Thyroid gland (tissue), 4 donors: ENCODE results near the gene SH2B2. TPM values are rescaled to one million over a fixed set of nuclear protein-coding genes. Genes with fewer than 3 reads are reported as not detected.
A peak's percentile ranks its signal among the peaks of the same experiment; 100 is the strongest.

Experiments used
- DNase-seq, 2 donors: peaks; one replicate each; pipeline ENCODE4 v3.0.0-alpha.2; 2019
- H3K27ac ChIP-seq, 3 donors: fragments of 200-600 bp; sonication (generic); 1 replicate in 2 of 3; 2 replicates in 1 of 3; pipeline ENCODE4 v1.5.1; 2016 to 2019; ENCODE audit warnings: mild to moderate bottlenecking in 1 of 3, moderate library complexity in 1 of 3
- H3K27me3 ChIP-seq: fragments of 200-600 bp; sonication (generic); one replicate; pipeline ENCODE4 v1.5.1; 2019
- H3K36me3 ChIP-seq, 2 donors: fragments of 200-600 bp; sonication (generic); one replicate each; pipeline ENCODE4 v1.5.1; 2016 to 2019
- H3K4me1 ChIP-seq, 2 donors: fragments of 200-600 bp; sonication (generic); one replicate each; pipeline ENCODE4 v1.5.1; 2017 to 2019
- H3K4me3 ChIP-seq, 3 donors: fragments of 200-600 bp; sonication (generic); replicated peaks in 1 of 3; 1 replicate in 2 of 3; 2 replicates in 1 of 3; pipeline ENCODE4 v1.5.1; 2016; ENCODE audit warnings: mild to moderate bottlenecking in 1 of 3
- H3K9me3 ChIP-seq: fragments of 200-600 bp; sonication (generic); one replicate; pipeline ENCODE4 v1.5.1; 2017
- CTCF ChIP-seq, 6 experiments: fragments of 200-600 bp in 3 of 6; fragments of 450-650 bp in 3 of 6; sonication (generic) in 3 of 6; IDR thresholded peaks; one replicate each; pipeline ENCODE4 v1.5.1; 2016 to 2019; ENCODE audit warnings: antibody characterized with exemption in 6 of 6, mild to moderate bottlenecking in 2 of 6, inconsistent platforms in 1 of 6, moderate library complexity in 1 of 6
- POLR2A ChIP-seq, 2 donors: fragments of 450-650 bp; IDR thresholded peaks; one replicate each; pipeline ENCODE4 v1.6.1; 2017; ENCODE audit warnings: antibody characterized with exemption in 2 of 2, mild to moderate bottlenecking in 2 of 2, moderate library complexity in 1 of 2
- WGBS, 2 donors: methylation state at CpG; one replicate each; pipeline ENCODE4 v1.1.5; 2017; 5-methylcytosine and 5-hydroxymethylcytosine counted together
- intact Hi-C: fragments of 100-400 bp; cut with DNase I; formaldehyde crosslinking; loops from one replicate; pipeline ENCODE4 v1.15.1; 2023
- total RNA-seq, 4 donors: library from RNA; depleted of rRNA; stranded (reverse); fragments of >200 nt; gene quantifications; one replicate each; pipeline ENCODE4 v1.2.3, GENCODE V29; 2016

Gene SH2B2
- total RNA-seq, 4 donors from 2014 or later, result 7.7 to 19.3 (median 14.6) TPM

GRCh38 chr7:102258749-102259107 lies 27.9 kb upstream of the SH2B2 start:
- Histone ChIP-seq H3K27ac (no peak overlapping the region), H3K9me3 (no peaks in the 10 kb centered on the region), H3K4me3 (no peak overlapping the region), H3K4me1 (no peaks in the 10 kb centered on the region), H3K27me3 (no peaks in the 10 kb centered on the region), H3K36me3 (no peaks in the 10 kb centered on the region)
- TF ChIP-seq CTCF (IDR thresholded peaks at IDR 0.05) (no peak), POLR2A (IDR thresholded peaks at IDR 0.05) (no peak)
- no peak for DNase-seq
- 84 to 85% methylated on average over 12 of the region's 12 CpGs for WGBS, 2 donors
- intact Hi-C loops, result no loop called here

- peak; percentile 39 to 50 for DNase-seq
- 54% methylated on average over 4 to 8 of the region's 9 CpGs for WGBS, 2 donors
- Histone ChIP-seq H3K27me3 (no peaks in the 10 kb centered on the region), H3K9me3 (no peaks in the 10 kb centered on the region), H3K27ac (no peak overlapping the region), H3K4me1 (no peaks in the 10 kb centered on the region), H3K4me3 (no peak overlapping the region), H3K36me3 (no peaks in the 10 kb centered on the region)
- no peak for TF ChIP-seq CTCF (IDR thresholded peaks at IDR 0.05)
- TF ChIP-seq POLR2A (IDR thresholded peaks at IDR 0.05), result no peak
- intact Hi-C loops, result no loop called here
Observed at GRCh38 chr7:102260856-102261255, 25.8 kb upstream of the SH2B2 start.

- no peak for DNase-seq
- H3K27me3 ChIP-seq, result no peaks in the 10 kb centered on the region
- no peaks in the 10 kb centered on the region for H3K9me3 ChIP-seq
- no peak overlapping the region for H3K27ac ChIP-seq
- no peaks in the 10 kb centered on the region for H3K36me3 ChIP-seq
- TF ChIP-seq POLR2A (IDR thresholded peaks at IDR 0.05) (no peak), CTCF (IDR thresholded peaks at IDR 0.05) (no peak)
- H3K4me3 ChIP-seq, result no peak overlapping the region
- 87% methylated on average over 9 of the region's 9 CpGs for WGBS, 2 donors
- H3K4me1 ChIP-seq, result no peaks in the 10 kb centered on the region
- intact Hi-C loops, result no loop called here
Observed at GRCh38 chr7:102261451-102261850, 25.2 kb upstream of the SH2B2 start.

GRCh38 chr7:102262546-102262945 lies 24.1 kb upstream of the SH2B2 start:
- WGBS, 2 donors, result 90 to 94% methylated on average over 12 to 13 of the region's 13 CpGs
- H3K4me1 ChIP-seq, result no peaks in the 10 kb centered on the region
- no peaks in the 10 kb centered on the region for H3K36me3 ChIP-seq
- H3K27me3 ChIP-seq, result no peaks in the 10 kb centered on the region
- H3K9me3 ChIP-seq, result no peaks in the 10 kb centered on the region
- DNase-seq, result no peak
- no peak overlapping the region for H3K4me3 ChIP-seq
- TF ChIP-seq CTCF (IDR thresholded peaks at IDR 0.05) (no peak), POLR2A (IDR thresholded peaks at IDR 0.05) (no peak)
- intact Hi-C loops, result no loop called here
- H3K27ac ChIP-seq, result no peak overlapping the region

- no peaks in the 10 kb centered on the region for H3K36me3 ChIP-seq
- TF ChIP-seq POLR2A (IDR thresholded peaks at IDR 0.05), result no peak
- intact Hi-C loops, result no loop called here
- H3K4me3 ChIP-seq, result no peak overlapping the region
- H3K9me3 ChIP-seq, result no peaks in the 10 kb centered on the region
- no peak overlapping the region for H3K27ac ChIP-seq
- no peak for DNase-seq
- WGBS, 2 donors, result 75 to 78% methylated on average over 13 of the region's 13 CpGs
- no peaks in the 10 kb centered on the region for H3K27me3 ChIP-seq
- no peaks in the 10 kb centered on the region for H3K4me1 ChIP-seq
Observed at GRCh38 chr7:102264367-102264891, 22.2 kb upstream of the SH2B2 start.

- Histone ChIP-seq H3K27me3 (no peaks in the 10 kb centered on the region), H3K4me1 (no peaks in the 10 kb centered on the region), H3K27ac (no peak overlapping the region), H3K4me3 (no peak overlapping the region), H3K9me3 (no peaks in the 10 kb centered on the region), H3K36me3 (no peaks in the 10 kb centered on the region)
- intact Hi-C loops, result no loop called here
- WGBS, 2 donors, result 65% methylated on average over 14 of the region's 14 CpGs
- TF ChIP-seq POLR2A (IDR thresholded peaks at IDR 0.05) (no peak), CTCF (IDR thresholded peaks at IDR 0.05) (no peak)
- no peak for DNase-seq
Observed at GRCh38 chr7:102266541-102266940, 20.1 kb upstream of the SH2B2 start.
